ENCODE data around the gene IQCM.

IQCM gene

DNA sequence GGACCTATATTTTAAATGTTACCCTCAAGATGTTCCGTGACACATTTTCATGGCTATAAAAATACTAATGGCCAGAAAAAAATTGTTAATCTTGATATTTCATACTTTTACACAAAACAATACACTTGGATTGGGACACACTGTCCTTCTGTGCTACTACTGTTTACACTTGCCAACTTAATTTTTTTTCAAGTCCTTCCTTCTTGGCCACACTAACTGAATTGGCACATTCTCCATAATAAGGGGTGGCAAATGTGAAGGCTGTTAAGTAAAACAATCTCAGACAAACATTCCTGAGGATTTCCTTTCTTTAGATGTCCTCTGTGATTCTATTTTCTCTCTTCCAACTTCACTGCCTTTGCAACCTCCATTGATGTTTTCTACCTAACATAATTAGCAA is 225.8 kb downstream of the IQCM start:
- no peak overlapping the region for H3K27ac ChIP-seq (ENCODE audit: low read length)
- H3K4me3 ChIP-seq (ENCODE audit: low read length in 2 of 2): no peak overlapping the region
- no peaks in the 10 kb centered on the region for H3K9me3 ChIP-seq (ENCODE audit: control insufficient read depth in 2 of 2, low read length in 2 of 2)
- no peaks in the 10 kb centered on the region for H3K36me3 ChIP-seq (ENCODE audit: control insufficient read depth in 2 of 2, insufficient read depth in 2 of 2, low read length in 2 of 2)
- H3K27me3 ChIP-seq (ENCODE audit: control insufficient read depth in 1 of 2, insufficient read depth in 2 of 2, low read length in 2 of 2): no peaks in the 10 kb centered on the region
- H3K9ac ChIP-seq (ENCODE audit: low read length in 2 of 2): no peak overlapping the region
- H3K4me1 ChIP-seq (ENCODE audit: control insufficient read depth, insufficient read depth, low read length): no peaks in the 10 kb centered on the region

DNA sequence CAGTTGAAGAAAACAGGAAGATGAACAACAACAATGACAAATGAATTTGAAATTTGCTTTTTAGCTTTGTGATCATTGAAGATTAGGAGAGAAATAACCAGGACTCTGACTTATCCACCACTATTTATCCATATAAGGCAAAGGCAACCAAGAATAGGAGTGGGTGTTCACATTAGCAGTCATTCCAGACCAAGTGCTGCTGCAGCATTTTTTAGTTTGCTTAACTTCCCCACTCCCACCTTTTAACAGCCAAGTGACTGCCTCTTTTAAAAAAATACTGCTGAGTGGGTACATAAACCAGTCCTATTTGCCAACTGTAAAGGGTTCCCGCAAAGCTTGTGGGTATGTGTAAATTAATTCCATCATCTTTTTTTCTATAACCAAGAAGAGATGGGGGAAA is 230.9 kb downstream of the IQCM start:
- no peak overlapping the region for H3K27ac ChIP-seq (ENCODE audit: low read length)
- no peak overlapping the region for H3K4me3 ChIP-seq (ENCODE audit: low read length in 2 of 2)
- H3K9me3 ChIP-seq (ENCODE audit: control insufficient read depth in 2 of 2, low read length in 2 of 2): no peaks in the 10 kb centered on the region
- no peaks in the 10 kb centered on the region for H3K36me3 ChIP-seq (ENCODE audit: control insufficient read depth in 2 of 2, insufficient read depth in 2 of 2, low read length in 2 of 2)
- no peaks in the 10 kb centered on the region for H3K27me3 ChIP-seq (ENCODE audit: control insufficient read depth in 1 of 2, insufficient read depth in 2 of 2, low read length in 2 of 2)
- H3K4me1 ChIP-seq (ENCODE audit: control insufficient read depth, insufficient read depth, low read length): no peaks in the 10 kb centered on the region
- H3K9ac ChIP-seq (ENCODE audit: low read length in 2 of 2): no peak overlapping the region

DNA sequence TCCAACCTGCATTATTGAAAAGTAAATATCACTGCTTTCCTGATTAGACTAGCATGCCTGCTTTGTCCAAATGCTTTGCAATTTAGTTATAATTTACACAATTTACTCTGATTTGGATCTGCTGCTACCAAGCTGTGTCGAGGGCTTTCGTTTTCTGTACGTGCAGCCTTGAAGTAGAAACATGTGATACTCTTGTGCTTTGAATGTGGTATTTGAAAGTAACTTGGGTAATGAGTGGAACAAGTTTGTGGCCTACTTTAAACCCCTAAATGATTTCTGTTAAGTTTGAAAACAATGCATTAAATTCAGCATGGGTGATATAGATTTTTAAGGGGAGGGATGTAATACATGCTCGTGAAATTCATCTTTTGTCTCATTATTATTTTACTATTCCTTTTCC is 240.7 kb downstream of the IQCM start:
- no peak overlapping the region for H3K27ac ChIP-seq (ENCODE audit: low read length)
- no peak overlapping the region for H3K9ac ChIP-seq (ENCODE audit: low read length in 2 of 2)
- no peak overlapping the region for H3K4me3 ChIP-seq (ENCODE audit: low read length in 2 of 2)
- H3K27me3 ChIP-seq (ENCODE audit: control insufficient read depth in 1 of 2, insufficient read depth in 2 of 2, low read length in 2 of 2): no peaks in the 10 kb centered on the region
- no peaks in the 10 kb centered on the region for H3K4me1 ChIP-seq (ENCODE audit: control insufficient read depth, insufficient read depth, low read length)
- H3K9me3 ChIP-seq (ENCODE audit: control insufficient read depth in 2 of 2, low read length in 2 of 2): no peaks in the 10 kb centered on the region
- H3K36me3 ChIP-seq (ENCODE audit: control insufficient read depth in 2 of 2, insufficient read depth in 2 of 2, low read length in 2 of 2): no peaks in the 10 kb centered on the region

DNA sequence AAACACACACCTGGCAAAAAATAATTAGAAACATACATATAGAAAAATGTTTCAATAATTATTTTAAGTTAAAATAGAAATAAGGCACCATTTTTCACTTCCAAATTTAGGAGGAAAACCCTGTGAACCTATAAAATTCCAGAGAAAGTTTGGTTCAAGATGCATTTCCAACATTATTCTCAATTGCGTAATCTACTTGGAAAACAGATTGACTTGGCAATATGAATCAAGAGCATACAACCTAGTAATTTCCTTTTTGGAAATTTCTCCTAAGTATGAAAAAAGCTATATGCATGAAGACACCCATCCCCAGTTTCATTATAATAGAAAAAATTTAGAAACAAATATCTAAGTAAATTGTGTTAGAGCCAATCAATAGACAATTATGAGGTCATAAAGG is 242.9 kb downstream of the IQCM start:
- no peak overlapping the region for H3K4me3 ChIP-seq (ENCODE audit: low read length in 2 of 2)
- H3K9me3 ChIP-seq (ENCODE audit: control insufficient read depth in 2 of 2, low read length in 2 of 2): no peaks in the 10 kb centered on the region
- H3K4me1 ChIP-seq (ENCODE audit: control insufficient read depth, insufficient read depth, low read length): no peaks in the 10 kb centered on the region
- H3K27me3 ChIP-seq (ENCODE audit: control insufficient read depth in 1 of 2, insufficient read depth in 2 of 2, low read length in 2 of 2): no peaks in the 10 kb centered on the region
- no peak overlapping the region for H3K9ac ChIP-seq (ENCODE audit: low read length in 2 of 2)
- no peak overlapping the region for H3K27ac ChIP-seq (ENCODE audit: low read length)
- no peaks in the 10 kb centered on the region for H3K36me3 ChIP-seq (ENCODE audit: control insufficient read depth in 2 of 2, insufficient read depth in 2 of 2, low read length in 2 of 2)

DNA sequence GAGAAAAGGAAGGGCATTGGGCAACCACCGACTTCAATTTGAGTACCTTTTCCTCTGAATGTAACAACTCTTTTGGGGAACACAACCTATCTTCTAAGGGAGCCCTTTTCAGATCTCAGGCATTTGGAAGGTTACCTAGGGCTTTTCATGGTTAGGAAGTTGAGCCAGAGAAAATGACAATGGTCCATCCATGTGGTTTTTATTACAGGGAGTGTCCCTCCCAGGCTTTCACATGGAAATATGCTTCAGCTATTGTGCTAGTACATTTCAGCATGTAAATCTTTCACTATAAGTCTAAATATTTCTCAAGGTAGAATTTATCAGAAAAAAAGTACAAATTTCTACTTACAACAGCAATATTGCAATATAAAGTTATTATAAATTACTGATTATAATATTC is 259.8 kb downstream of the IQCM start:
- Histone ChIP-seq H3K27me3 (ENCODE audit: control insufficient read depth in 1 of 2, insufficient read depth in 2 of 2, low read length in 2 of 2) (no peaks in the 10 kb centered on the region), H3K4me1 (ENCODE audit: control insufficient read depth, insufficient read depth, low read length) (no peaks in the 10 kb centered on the region), H3K9ac (ENCODE audit: low read length in 2 of 2) (no peak overlapping the region), H3K4me3 (ENCODE audit: low read length in 2 of 2) (no peak overlapping the region), H3K36me3 (ENCODE audit: control insufficient read depth in 2 of 2, insufficient read depth in 2 of 2, low read length in 2 of 2) (no peaks in the 10 kb centered on the region), H3K27ac (ENCODE audit: low read length) (no peak overlapping the region), H3K9me3 (ENCODE audit: control insufficient read depth in 2 of 2, low read length in 2 of 2) (no peaks in the 10 kb centered on the region)

DNA sequence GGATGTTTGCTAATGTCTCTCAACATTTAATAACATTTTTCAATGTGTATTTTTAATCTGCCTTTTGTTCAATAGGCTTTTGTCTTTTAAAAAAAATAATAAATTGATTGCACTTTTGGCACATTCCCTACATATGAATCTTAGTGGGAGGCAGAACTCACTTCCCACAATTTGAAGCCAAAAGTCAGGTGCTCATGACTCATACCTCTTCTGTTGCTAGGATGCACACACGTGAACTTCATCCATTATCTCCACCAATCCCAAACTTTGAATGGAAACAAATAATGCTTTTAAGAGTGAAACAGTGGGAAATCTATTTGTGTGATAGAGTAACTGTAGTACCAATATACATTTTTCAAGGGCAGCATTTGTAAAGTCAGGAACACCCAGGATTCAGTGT is 260.5 kb downstream of the IQCM start:
- Histone ChIP-seq H3K4me3 (ENCODE audit: low read length in 2 of 2) (no peak overlapping the region), H3K27ac (ENCODE audit: low read length) (no peak overlapping the region), H3K9ac (ENCODE audit: low read length in 2 of 2) (no peak overlapping the region), H3K9me3 (ENCODE audit: control insufficient read depth in 2 of 2, low read length in 2 of 2) (no peaks in the 10 kb centered on the region), H3K4me1 (ENCODE audit: control insufficient read depth, insufficient read depth, low read length) (no peaks in the 10 kb centered on the region), H3K36me3 (ENCODE audit: control insufficient read depth in 2 of 2, insufficient read depth in 2 of 2, low read length in 2 of 2) (no peaks in the 10 kb centered on the region), H3K27me3 (ENCODE audit: control insufficient read depth in 1 of 2, insufficient read depth in 2 of 2, low read length in 2 of 2) (no peaks in the 10 kb centered on the region)

DNA sequence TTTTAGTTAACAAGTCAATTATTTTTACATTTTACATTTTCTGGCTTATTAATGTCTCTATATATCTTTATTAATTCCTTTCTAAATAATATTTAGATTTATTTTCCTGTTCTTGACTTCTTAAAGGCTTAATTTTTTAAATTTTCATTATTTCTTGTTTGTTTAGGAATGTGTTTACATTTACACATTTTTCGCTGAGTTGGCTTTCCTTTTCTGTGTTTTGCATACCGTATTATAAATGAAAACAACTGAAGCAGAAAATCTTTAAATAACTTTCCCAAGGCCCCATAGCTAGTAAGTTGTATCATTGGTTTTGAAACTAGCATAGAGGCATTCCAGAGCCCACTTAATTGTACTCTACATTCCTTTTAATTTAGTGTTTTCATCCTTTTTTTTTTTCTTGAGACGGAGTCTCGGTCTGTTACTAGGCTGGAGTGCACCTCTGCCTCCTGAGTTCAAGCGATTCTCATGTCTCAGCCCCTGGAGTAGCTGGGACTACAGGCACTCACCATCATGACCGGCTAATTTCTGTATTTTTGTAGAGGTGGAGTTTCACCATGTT is 261.6 kb downstream of the IQCM start:
- H3K36me3 ChIP-seq (ENCODE audit: control insufficient read depth in 2 of 2, insufficient read depth in 2 of 2, low read length in 2 of 2): no peaks in the 10 kb centered on the region
- no peaks in the 10 kb centered on the region for H3K27me3 ChIP-seq (ENCODE audit: control insufficient read depth in 1 of 2, insufficient read depth in 2 of 2, low read length in 2 of 2)
- no peak overlapping the region for H3K27ac ChIP-seq (ENCODE audit: low read length)
- no peak overlapping the region for H3K9ac ChIP-seq (ENCODE audit: low read length in 2 of 2)
- H3K4me3 ChIP-seq (ENCODE audit: low read length in 2 of 2): no peak overlapping the region
- no peaks in the 10 kb centered on the region for H3K4me1 ChIP-seq (ENCODE audit: control insufficient read depth, insufficient read depth, low read length)
- H3K9me3 ChIP-seq (ENCODE audit: control insufficient read depth in 2 of 2, low read length in 2 of 2): no peaks in the 10 kb centered on the region

DNA sequence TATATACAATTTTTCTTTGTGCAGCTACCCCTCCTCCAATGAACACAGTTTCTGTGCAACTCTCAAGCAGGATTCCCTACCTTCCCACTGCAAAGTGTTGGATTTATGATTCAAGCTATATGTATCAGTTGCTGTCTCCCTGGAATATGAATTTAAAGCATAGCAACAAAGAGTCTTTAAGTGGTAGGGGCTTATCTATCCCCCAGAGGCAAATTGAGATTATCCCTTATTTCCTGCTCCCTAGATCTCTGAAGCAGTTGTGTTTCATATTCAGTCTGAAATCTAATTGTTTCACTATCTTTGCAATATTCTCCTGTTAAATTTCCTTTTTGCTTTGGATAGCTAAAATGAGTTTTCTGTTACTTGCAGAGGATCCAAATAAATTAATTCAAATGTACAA is 263.0 kb downstream of the IQCM start:
- H3K36me3 ChIP-seq (ENCODE audit: control insufficient read depth in 2 of 2, insufficient read depth in 2 of 2, low read length in 2 of 2): no peaks in the 10 kb centered on the region
- no peak overlapping the region for H3K4me3 ChIP-seq (ENCODE audit: low read length in 2 of 2)
- no peaks in the 10 kb centered on the region for H3K9me3 ChIP-seq (ENCODE audit: control insufficient read depth in 2 of 2, low read length in 2 of 2)
- H3K9ac ChIP-seq (ENCODE audit: low read length in 2 of 2): no peak overlapping the region
- H3K27ac ChIP-seq (ENCODE audit: low read length): no peak overlapping the region
- no peaks in the 10 kb centered on the region for H3K27me3 ChIP-seq (ENCODE audit: control insufficient read depth in 1 of 2, insufficient read depth in 2 of 2, low read length in 2 of 2)
- no peaks in the 10 kb centered on the region for H3K4me1 ChIP-seq (ENCODE audit: control insufficient read depth, insufficient read depth, low read length)

DNA sequence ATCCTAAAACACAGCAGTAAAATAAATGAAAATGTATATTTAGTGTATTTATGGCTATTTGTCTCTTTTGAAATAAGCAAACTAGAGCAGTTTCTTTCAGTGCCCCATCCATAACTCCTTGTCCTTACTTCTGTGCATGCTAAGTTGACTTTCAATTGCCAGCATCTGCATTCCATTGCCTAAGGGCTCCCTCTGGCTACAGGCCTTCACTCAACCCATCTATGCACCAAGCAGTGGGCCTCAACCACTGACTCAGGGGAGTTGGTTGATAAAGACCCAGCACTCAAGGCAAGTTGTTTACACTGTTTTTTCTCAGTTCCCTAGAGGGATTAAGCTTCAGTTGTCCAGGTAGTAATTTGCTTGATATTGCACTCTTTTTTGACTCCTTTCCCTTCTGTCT is 265.7 kb downstream of the IQCM start:
- Histone ChIP-seq H3K4me3 (ENCODE audit: low read length in 2 of 2) (no peak overlapping the region), H3K27ac (ENCODE audit: low read length) (no peak overlapping the region), H3K27me3 (ENCODE audit: control insufficient read depth in 1 of 2, insufficient read depth in 2 of 2, low read length in 2 of 2) (no peaks in the 10 kb centered on the region), H3K9me3 (ENCODE audit: control insufficient read depth in 2 of 2, low read length in 2 of 2) (no peaks in the 10 kb centered on the region), H3K4me1 (ENCODE audit: control insufficient read depth, insufficient read depth, low read length) (no peaks in the 10 kb centered on the region), H3K9ac (ENCODE audit: low read length in 2 of 2) (no peak overlapping the region), H3K36me3 (ENCODE audit: control insufficient read depth in 2 of 2, insufficient read depth in 2 of 2, low read length in 2 of 2) (no peaks in the 10 kb centered on the region)

DNA sequence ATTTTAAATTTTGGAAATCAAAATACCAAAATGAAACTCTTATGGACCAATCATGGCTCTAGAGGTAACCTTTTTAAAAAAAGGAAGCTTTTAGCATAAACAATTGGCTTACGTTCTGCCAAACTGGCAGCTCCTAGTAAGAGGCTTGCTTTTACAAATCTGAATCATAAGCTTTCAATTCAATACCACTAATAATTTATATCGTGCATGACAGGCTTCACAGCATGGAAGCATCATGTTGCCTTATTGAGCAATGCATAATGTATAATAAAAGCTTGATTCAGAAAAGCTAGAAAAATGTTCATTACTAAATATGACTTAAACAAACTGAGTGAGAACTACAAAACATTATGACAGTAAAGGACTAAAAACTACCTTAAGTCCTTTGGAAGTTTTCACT is 280.9 kb downstream of the IQCM start:
- Histone ChIP-seq H3K9ac (ENCODE audit: low read length in 2 of 2) (no peak overlapping the region), H3K4me3 (ENCODE audit: low read length in 2 of 2) (no peak overlapping the region), H3K4me1 (ENCODE audit: control insufficient read depth, insufficient read depth, low read length) (no peaks in the 10 kb centered on the region), H3K36me3 (ENCODE audit: control insufficient read depth in 2 of 2, insufficient read depth in 2 of 2, low read length in 2 of 2) (no peaks in the 10 kb centered on the region), H3K9me3 (ENCODE audit: control insufficient read depth in 2 of 2, low read length in 2 of 2) (no peaks in the 10 kb centered on the region), H3K27ac (ENCODE audit: low read length) (no peak overlapping the region), H3K27me3 (ENCODE audit: control insufficient read depth in 1 of 2, insufficient read depth in 2 of 2, low read length in 2 of 2) (no peaks in the 10 kb centered on the region)

DNA sequence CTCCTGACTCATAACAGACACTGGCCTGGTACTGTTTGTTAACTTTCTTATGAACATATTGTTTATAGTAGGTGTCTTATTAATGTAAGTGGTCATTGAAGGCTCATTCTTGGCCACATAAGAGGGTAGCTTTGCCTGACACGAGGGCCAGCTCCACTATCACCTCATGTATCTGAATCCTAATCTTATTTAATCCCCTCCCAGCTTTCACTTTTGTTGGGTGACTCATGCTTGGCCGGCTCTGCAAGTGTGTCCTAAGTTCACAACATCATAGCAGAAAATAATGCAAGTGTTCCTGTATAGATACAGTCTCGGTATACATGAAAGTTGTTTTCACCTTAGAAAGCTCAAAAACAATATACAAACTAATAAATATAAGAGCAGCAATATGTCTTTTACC is 283.8 kb downstream of the IQCM start:
- no peaks in the 10 kb centered on the region for H3K9me3 ChIP-seq (ENCODE audit: control insufficient read depth in 2 of 2, low read length in 2 of 2)
- no peaks in the 10 kb centered on the region for H3K27me3 ChIP-seq (ENCODE audit: control insufficient read depth in 1 of 2, insufficient read depth in 2 of 2, low read length in 2 of 2)
- H3K4me1 ChIP-seq (ENCODE audit: control insufficient read depth, insufficient read depth, low read length): no peaks in the 10 kb centered on the region

More for the DNA sequence above, 283.8 kb downstream of the IQCM start:
- Histone ChIP-seq H3K9ac (ENCODE audit: low read length in 2 of 2) (no peak overlapping the region), H3K4me3 (ENCODE audit: low read length in 2 of 2) (no peak overlapping the region), H3K36me3 (ENCODE audit: control insufficient read depth in 2 of 2, insufficient read depth in 2 of 2, low read length in 2 of 2) (no peaks in the 10 kb centered on the region), H3K27ac (ENCODE audit: low read length) (no peak overlapping the region)
